Stomach smooth muscle (tissue), 2 donors: ENCODE data around the gene OBSCN.

Experiments used
- H3K27ac ChIP-seq: one replicate; pipeline ENCODE4 v1.7.0; 2013; ENCODE audit warnings: mild to moderate bottlenecking, low read length, inconsistent platforms
- H3K27me3 ChIP-seq, 2 donors: one replicate each; pipeline ENCODE4 v1.7.0; 2013; ENCODE audit warnings: low read length in 2 of 2; ENCODE audit not compliant: insufficient read depth in 2 of 2, control insufficient read depth in 1 of 2
- H3K36me3 ChIP-seq, 2 donors: one replicate each; pipeline ENCODE4 v1.7.0; 2013; ENCODE audit warnings: low read length in 2 of 2; ENCODE audit not compliant: control insufficient read depth in 2 of 2, insufficient read depth in 2 of 2
- H3K4me1 ChIP-seq: one replicate; pipeline ENCODE4 v1.7.0; 2013; ENCODE audit warnings: low read length; ENCODE audit not compliant: control insufficient read depth, insufficient read depth
- H3K4me3 ChIP-seq, 2 donors: one replicate each; pipeline ENCODE4 v1.7.0; 2013; ENCODE audit warnings: low read length in 2 of 2
- H3K9ac ChIP-seq, 2 donors: one replicate each; pipeline ENCODE4 v1.7.0; 2013; ENCODE audit warnings: low read length in 2 of 2, mild to moderate bottlenecking in 1 of 2
- H3K9me3 ChIP-seq, 2 donors: one replicate each; pipeline ENCODE4 v1.7.0; 2013; ENCODE audit warnings: low read length in 2 of 2; ENCODE audit not compliant: control insufficient read depth in 2 of 2
- donor health status: healthy.
- donor health status: Pancreatic carcinoma.

OBSCN gene

DNA sequence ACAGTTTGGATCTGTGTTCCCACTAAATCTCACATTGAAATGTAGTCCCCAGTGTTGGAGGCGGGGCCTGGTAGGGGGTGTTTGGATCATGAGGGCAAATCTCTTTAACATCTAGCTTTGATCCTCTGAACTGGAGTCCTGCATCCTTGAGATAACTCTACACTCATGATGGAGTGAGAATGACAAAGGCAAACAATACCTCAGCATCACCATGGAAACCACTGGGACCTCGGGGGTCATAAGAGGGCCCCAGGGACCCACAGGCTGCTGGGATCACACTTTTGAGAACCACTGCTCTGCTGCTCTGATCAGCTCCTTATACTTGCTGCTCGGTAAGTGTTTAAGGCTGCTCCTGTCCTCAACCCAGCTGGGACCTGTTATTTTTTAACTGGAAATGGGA is 13.4 kb upstream of the OBSCN start:
- H3K4me1 ChIP-seq = no peaks in the 10 kb centered on the region
- no peaks in the 10 kb centered on the region for H3K27me3 ChIP-seq
- H3K27ac ChIP-seq = no peak overlapping the region
- H3K9me3 ChIP-seq = peaks cover 5 to 6% of the 10 kb centered on the region in 2 donors
- H3K4me3 ChIP-seq = no peak overlapping the region
- H3K9ac ChIP-seq = no peak overlapping the region
- peaks cover 0 to 5% of the 10 kb centered on the region in 2 donors for H3K36me3 ChIP-seq

- no peak overlapping the region for H3K27ac ChIP-seq
- no peak overlapping the region for H3K4me3 ChIP-seq
- no peaks in the 10 kb centered on the region for H3K27me3 ChIP-seq
- H3K9ac ChIP-seq = no peak overlapping the region
- H3K36me3 ChIP-seq = peaks cover 0 to 5% of the 10 kb centered on the region in 2 donors
- no peaks in the 10 kb centered on the region for H3K4me1 ChIP-seq
- peaks cover 6% of the 10 kb centered on the region in 2 donors for H3K9me3 ChIP-seq
Observed at GRCh38 chr1:228194921-228195812, 12.7 kb upstream of the OBSCN start.

DNA sequence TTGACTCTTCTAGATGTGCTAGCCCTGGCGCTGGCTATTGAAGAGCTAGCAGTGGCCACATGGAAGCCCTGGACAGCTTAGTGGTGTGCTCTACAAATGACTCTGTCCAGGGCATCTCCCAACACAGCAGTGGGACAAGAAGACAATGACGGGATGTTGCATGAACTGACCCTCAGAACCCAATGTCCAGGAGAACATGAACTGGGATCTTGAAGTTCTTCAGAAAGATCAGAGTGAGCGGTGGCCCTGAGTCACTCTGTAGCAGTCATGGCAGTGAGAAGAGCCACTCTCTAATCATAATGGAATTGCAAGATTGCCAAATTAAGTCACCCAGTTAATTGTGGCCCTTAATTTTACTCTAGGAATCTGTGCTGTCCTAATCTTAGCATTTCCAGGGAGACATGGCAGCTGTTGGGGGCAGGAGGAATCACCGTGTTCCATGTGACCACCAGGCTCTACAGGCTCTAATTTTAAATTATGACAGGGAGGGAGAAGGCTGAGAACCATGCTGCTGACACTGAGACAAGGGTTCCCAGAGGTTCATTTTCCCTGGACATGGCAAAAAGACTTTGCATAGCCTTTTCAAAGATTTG is 10.2 kb upstream of the OBSCN start:
- H3K9me3 ChIP-seq = peaks cover 6% of the 10 kb centered on the region in 2 donors
- no peak overlapping the region for H3K9ac ChIP-seq
- H3K27ac ChIP-seq = no peak overlapping the region
- no peak overlapping the region for H3K4me3 ChIP-seq
- H3K4me1 ChIP-seq = no peaks in the 10 kb centered on the region
- no peaks in the 10 kb centered on the region for H3K27me3 ChIP-seq
- peaks cover 0 to 5% of the 10 kb centered on the region in 2 donors for H3K36me3 ChIP-seq

- Histone ChIP-seq H3K4me1 (no peaks in the 10 kb centered on the region), H3K27ac (no peak overlapping the region), H3K9ac (no peak overlapping the region), H3K36me3 (peaks cover 0 to 5% of the 10 kb centered on the region in 2 donors), H3K9me3 (peaks cover 6% of the 10 kb centered on the region in 2 donors), H3K4me3 (no peak overlapping the region), H3K27me3 (no peaks in the 10 kb centered on the region)
Observed at GRCh38 chr1:228198977-228199590, 8.8 kb upstream of the OBSCN start.

DNA sequence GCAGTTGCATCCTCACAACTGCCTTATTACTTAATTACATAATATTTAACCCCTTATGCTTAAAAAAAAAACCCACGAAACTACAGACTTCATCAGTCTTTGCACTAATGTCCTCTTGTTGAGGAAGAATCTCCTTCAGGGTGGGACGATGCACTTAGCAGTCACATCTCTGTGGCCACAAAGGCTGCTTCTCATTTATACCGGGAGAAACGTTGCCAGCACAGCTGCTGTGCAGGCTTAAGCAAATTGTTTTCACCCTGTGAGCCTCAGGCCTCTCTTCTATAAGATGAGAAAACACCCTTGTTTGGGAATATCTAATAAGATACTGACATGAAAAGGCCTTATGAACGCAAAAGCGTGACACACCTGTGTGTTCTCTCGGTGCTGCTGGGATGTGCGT is 2.9 kb upstream of the OBSCN start:
- Histone ChIP-seq H3K4me3 (no peak overlapping the region), H3K27ac (no peak overlapping the region), H3K27me3 (peaks cover 0 to 5% of the 10 kb centered on the region in 2 donors), H3K9me3 (no peaks in the 10 kb centered on the region), H3K36me3 (no peaks in the 10 kb centered on the region), H3K9ac (no peak overlapping the region), H3K4me1 (no peaks in the 10 kb centered on the region)

- Histone ChIP-seq H3K9me3 (no peaks in the 10 kb centered on the region), H3K27ac (no peak overlapping the region), H3K27me3 (peaks cover 0 to 7% of the 10 kb centered on the region in 2 donors), H3K9ac (no peak overlapping the region), H3K4me3 (no peak overlapping the region), H3K36me3 (no peaks in the 10 kb centered on the region), H3K4me1 (no peaks in the 10 kb centered on the region)
Observed at GRCh38 chr1:228205526-228206436, 2.1 kb upstream of the OBSCN start.

GRCh38 chr1:228206582-228207351 is 1.1 kb upstream of the OBSCN start:
- no peak overlapping the region for H3K27ac ChIP-seq

DNA sequence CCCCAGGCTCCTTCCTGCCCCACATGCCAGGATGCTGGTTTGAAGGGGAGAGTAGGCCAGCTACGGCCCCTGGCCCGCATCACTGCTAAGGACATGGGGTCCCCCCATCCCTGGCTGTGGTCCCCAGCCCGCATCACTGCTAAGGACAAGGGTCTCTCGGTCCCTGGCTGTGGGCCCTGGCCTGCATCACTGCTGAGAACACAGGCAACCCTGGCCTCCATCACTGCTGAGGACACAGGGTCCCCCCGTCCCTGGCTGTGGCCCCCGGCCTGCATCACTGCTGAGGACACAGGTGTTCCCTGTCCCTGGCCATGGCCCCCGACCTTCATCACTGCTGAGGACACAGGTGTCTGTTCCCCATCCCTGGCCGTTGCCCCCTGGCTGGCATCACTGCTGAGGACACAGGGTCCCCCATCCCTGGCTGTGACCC is 448 bp upstream of the OBSCN start:
- Histone ChIP-seq H3K4me1 (peaks cover 1% of the 10 kb centered on the region), H3K9me3 (no peaks in the 10 kb centered on the region), H3K27ac (no peak overlapping the region), H3K27me3 (peaks cover 1 to 7% of the 10 kb centered on the region in 2 donors), H3K9ac (no peak overlapping the region), H3K36me3 (no peaks in the 10 kb centered on the region), H3K4me3 (no peak overlapping the region)

More at GRCh38 chr1:228206582-228207351, 1.1 kb upstream of the OBSCN start:
- H3K4me3 ChIP-seq = no peak overlapping the region
- H3K4me1 ChIP-seq = no peaks in the 10 kb centered on the region
- peaks cover 0 to 7% of the 10 kb centered on the region in 2 donors for H3K27me3 ChIP-seq
- no peak overlapping the region for H3K9ac ChIP-seq
- no peaks in the 10 kb centered on the region for H3K36me3 ChIP-seq
- no peaks in the 10 kb centered on the region for H3K9me3 ChIP-seq

- Histone ChIP-seq H3K27me3 (peaks cover 7 to 9% of the 10 kb centered on the region in 2 donors), H3K4me1 (peaks cover 12% of the 10 kb centered on the region), H3K9me3 (no peaks in the 10 kb centered on the region), H3K9ac (no peak overlapping the region), H3K36me3 (no peaks in the 10 kb centered on the region), H3K4me3 (no peak overlapping the region), H3K27ac (no peak overlapping the region)
Observed at GRCh38 chr1:228208831-228209551, 1.1 kb downstream of the OBSCN start.
